GM12892 (cell line): ENCODE results near the gene XPO6.

ENCODE experiments used
- POLR2A ChIP-seq: IDR thresholded peaks from 2 replicates; pipeline ENCODE4 v1.6.1; 2011; ENCODE audit warnings: low read depth, low read length, control low read depth
- POLR2AphosphoS5 ChIP-seq: IDR thresholded peaks from 2 replicates; pipeline ENCODE4 v1.6.1; 2011; ENCODE audit warnings: low read depth, low read length, control low read depth

- TF ChIP-seq POLR2AphosphoS5 (no peak), POLR2A (no peak; the same call in 1 of the 2 replicates)
These were observed 122.4 kb downstream of the XPO6 start for GRCh38 chr16:28089205-28089991.
